Lower lobe of right lung (tissue), 2 donors: Measurements from ENCODE around the gene BRF1. TPM values are rescaled to one million over a fixed set of nuclear protein-coding genes. Genes with fewer than 3 reads are reported as not detected.

Source experiments
- ATAC-seq, 2 donors: fragments of 200-7000 bp; cut with Tn5 transposase; one replicate each; pipeline ENCODE4 v1.9.1; 2020 to 2022; ENCODE audit warnings: mild to moderate bottlenecking in 2 of 2, moderate library complexity in 2 of 2
- DNase-seq: peaks from one replicate; pipeline ENCODE4 v3.0.0-alpha.2; 2020
- H3K27ac ChIP-seq: fragments of 200-600 bp; one replicate; pipeline ENCODE4 v1.8.0; 2022
- H3K27me3 ChIP-seq: fragments of 200-600 bp; one replicate; pipeline ENCODE4 v1.8.0; 2022; ENCODE audit warnings: low read depth
- H3K36me3 ChIP-seq: fragments of 200-600 bp; one replicate; pipeline ENCODE4 v1.8.0; 2022; ENCODE audit warnings: mild to moderate bottlenecking
- H3K4me1 ChIP-seq: fragments of 200-600 bp; one replicate; pipeline ENCODE4 v1.8.0; 2022
- H3K4me3 ChIP-seq: fragments of 200-600 bp; one replicate; pipeline ENCODE4 v1.8.0; 2022; ENCODE audit warnings: mild to moderate bottlenecking
- H3K9me3 ChIP-seq: fragments of 200-600 bp; one replicate; pipeline ENCODE4 v1.8.0; 2022
- CTCF ChIP-seq: fragments of 200-600 bp; IDR thresholded peaks from one replicate; pipeline ENCODE4 v1.8.0; 2022; ENCODE audit warnings: antibody characterized with exemption, mild to moderate bottlenecking
- intact Hi-C: fragments of 100-400 bp; cut with DNase I; formaldehyde crosslinking; loops from one replicate; pipeline ENCODE4 v1.11.0; 2022
- total RNA-seq: library from RNA; stranded (reverse); fragmentation: NEBNext Ultra II Directional; extraction: Animal tissue kit (Norgen Biotek cat#: 25700); gene quantifications from one replicate; pipeline ENCODE4 v1.2.1, GENCODE V29; 2021
- donor health status: DM: no; HTN: yes; CAD: no; lungs with severe emphysema.

Gene BRF1
- total RNA-seq, 1 donor from 2014 or later, result 35.7 TPM

DNA sequence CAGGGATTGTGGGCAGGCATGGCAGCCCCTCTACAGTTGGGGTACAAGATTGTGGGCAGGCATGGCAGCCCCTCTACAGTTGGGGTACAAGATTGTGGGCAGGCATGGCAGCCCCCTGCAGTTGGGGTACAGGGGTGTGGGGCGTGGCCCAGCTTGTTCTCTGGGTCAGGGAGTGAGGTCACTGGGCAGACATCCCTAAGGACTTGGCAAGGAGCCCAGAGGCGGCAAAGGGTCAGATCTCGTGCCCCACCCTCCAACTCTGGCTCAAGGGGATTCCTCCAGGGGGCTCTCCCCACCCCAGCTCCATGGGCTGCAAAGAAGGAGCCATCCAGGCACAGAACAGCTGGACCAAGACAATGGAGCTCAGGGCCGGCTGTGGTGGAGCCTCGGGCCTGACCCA, 93.9 kb downstream of the BRF1 start:
- intact Hi-C loops, result no loop called here
- no peaks in the 10 kb centered on the region for H3K9me3 ChIP-seq

GRCh38 chr14:105205673-105206208, 95.1 kb downstream of the BRF1 start:
- ATAC-seq, result peak; percentile 29 to 34
- Histone ChIP-seq H3K4me1 (peaks cover 50% of the 10 kb centered on the region), H3K4me3 (no peak overlapping the region), H3K9me3 (no peaks in the 10 kb centered on the region), H3K27ac (no peak overlapping the region), H3K36me3 (peaks cover 18% of the 10 kb centered on the region), H3K27me3 (peaks cover 8% of the 10 kb centered on the region)
- intact Hi-C loops, result no loop called here
- DNase-seq, result peak; percentile 64
- TF ChIP-seq CTCF, result no peak

More for the DNA sequence above, 93.9 kb downstream of the BRF1 start:
- no peak for DNase-seq
- TF ChIP-seq CTCF, result no peak
- ATAC-seq, result no peak
- H3K36me3 ChIP-seq, result peaks cover 30% of the 10 kb centered on the region
- no peaks in the 10 kb centered on the region for H3K27me3 ChIP-seq
- peaks cover 40% of the 10 kb centered on the region for H3K4me1 ChIP-seq
- H3K4me3 ChIP-seq, result no peak overlapping the region
- no peak overlapping the region for H3K27ac ChIP-seq

DNA sequence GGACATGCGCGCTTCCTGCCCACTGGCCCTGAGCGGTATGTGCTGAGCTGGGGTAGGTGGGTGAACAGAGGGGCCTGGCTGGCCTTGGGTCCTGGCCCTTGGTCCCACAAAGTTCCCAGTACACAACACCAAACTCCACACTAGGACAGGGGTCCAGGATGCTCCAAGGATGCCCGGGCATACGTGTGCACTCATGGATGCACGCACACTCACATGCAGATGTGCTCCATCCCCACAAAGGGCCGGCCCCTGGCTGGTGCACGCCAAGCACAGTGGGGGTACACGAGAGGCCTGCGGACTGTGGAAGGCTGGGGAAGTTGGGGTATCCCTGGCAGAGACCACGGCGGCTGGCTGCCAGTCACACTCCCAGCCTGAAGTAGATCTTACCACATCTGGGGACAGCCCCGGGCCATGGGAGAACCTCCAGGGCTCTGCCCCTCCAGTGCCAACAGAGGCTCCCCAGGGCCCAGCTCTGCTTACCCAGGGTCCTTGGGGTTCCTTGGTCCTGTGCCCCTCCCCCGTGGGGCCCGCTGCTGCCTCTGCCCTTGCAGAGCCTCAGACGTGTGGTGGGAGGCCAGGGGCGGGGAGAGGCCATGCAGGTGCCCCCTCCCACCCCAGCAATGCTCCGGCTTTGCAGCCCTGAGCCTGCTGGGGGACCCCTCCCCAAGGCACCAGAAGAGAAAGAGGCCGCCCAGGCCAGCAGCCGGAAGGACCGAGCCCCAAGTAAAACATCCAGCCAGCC, 95.7 kb downstream of the BRF1 start:
- intact Hi-C loops, result no loop called here
- DNase-seq, result no peak
- H3K4me1 ChIP-seq, result peaks cover 50% of the 10 kb centered on the region
- ATAC-seq, result peak; percentile 3 to 14
- no peaks in the 10 kb centered on the region for H3K9me3 ChIP-seq
- no peak for TF ChIP-seq CTCF
- no peak overlapping the region for H3K4me3 ChIP-seq
- H3K27ac ChIP-seq, result peak overlapping the region; percentile 62
- H3K36me3 ChIP-seq, result peaks cover 12% of the 10 kb centered on the region
- H3K27me3 ChIP-seq, result peaks cover 11% of the 10 kb centered on the region

DNA sequence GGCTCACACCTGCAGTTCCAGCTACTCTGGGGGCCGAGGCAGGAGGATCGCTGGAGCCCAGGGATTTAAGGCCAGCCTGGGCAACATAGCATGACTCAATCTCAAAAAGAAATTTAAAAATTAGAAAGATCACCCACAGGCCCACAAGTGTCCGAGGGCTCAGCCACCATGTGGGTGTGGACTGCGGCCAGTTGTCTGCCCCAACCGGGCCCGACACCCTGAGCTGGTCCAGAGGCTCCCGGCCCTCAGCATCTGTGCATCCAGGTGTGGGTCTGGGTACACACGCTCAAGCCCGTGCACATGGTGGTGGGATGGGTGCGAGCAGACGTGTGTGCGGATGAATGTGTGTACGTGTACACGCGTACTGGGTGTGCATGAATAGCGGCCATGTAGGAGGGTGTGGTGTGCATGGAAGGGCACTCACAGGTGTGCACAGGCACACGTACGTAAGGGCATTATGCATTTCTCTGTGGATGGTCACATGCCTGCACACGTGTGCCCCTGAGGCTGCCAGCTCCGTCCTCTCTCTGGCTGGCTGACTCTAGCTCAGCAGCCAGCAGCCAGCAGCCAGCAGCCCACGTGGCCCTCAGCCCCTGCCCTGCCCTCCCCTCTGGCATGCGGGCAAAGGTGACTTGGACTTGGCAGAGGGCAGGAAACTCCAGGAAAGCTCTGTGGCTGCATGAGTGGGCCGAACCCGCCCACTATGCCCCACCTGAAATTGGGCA, 96.4 kb downstream of the BRF1 start:
- H3K36me3 ChIP-seq, result peaks cover 4% of the 10 kb centered on the region
- intact Hi-C loops, result no loop called here
- ATAC-seq (peak; percentile 76 to 82), DNase-seq (peak; percentile 85)
- no peaks in the 10 kb centered on the region for H3K9me3 ChIP-seq
- peak overlapping the region; percentile 62 for H3K27ac ChIP-seq
- H3K4me3 ChIP-seq, result no peak overlapping the region
- H3K4me1 ChIP-seq, result peaks cover 55% of the 10 kb centered on the region
- TF ChIP-seq CTCF, result no peak
- peaks cover 19% of the 10 kb centered on the region for H3K27me3 ChIP-seq

DNA sequence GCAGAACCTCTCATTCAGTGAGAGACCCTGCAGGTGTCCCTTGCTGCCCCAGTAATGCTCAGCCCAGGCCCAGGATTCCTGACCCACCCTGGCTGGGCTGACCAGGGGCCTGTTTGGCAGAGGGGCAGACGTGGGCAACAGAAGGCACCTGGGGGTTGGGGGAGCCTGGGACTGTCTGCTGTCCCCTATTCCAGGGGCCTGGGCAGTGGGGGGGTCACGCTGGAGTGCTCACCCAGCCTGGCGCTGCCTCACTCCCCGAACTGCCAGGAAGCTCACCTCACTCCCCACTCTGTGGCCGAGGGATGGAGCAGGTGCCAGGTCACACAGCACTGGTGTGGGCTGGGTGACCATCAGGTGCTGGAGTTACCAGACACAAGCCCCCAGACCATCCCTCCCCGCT, 97.1 kb downstream of the BRF1 start:
- Histone ChIP-seq H3K27ac (no peak overlapping the region), H3K9me3 (no peaks in the 10 kb centered on the region), H3K27me3 (peaks cover 25% of the 10 kb centered on the region), H3K36me3 (no peaks in the 10 kb centered on the region), H3K4me3 (no peak overlapping the region), H3K4me1 (peaks cover 59% of the 10 kb centered on the region)
- no peak for TF ChIP-seq CTCF
- no peak for DNase-seq
- no peak for ATAC-seq
- intact Hi-C loops, result no loop called here
